Heart left ventricle (tissue), 16 donors: ENCODE data around the gene CCSER2. TPM values are rescaled to one million over a fixed set of nuclear protein-coding genes. Genes with fewer than 3 reads are reported as not detected.

Experiments
- ATAC-seq, 4 donors: fragments of 200-7000 bp; cut with Tn5 transposase; one replicate each; pipeline ENCODE4 v1.9.1; 2020 to 2022; ENCODE audit warnings: moderate library complexity in 4 of 4, mild to moderate bottlenecking in 3 of 4, moderate number of reproducible peaks in 1 of 4
- DNase-seq, 5 donors: peaks; one replicate each; pipeline ENCODE4 v3.0.0-alpha.2; 2020
- H3K27ac ChIP-seq, 12 donors: fragments of 200-600 bp; sonication (generic) in 4 of 12; one replicate each; pipeline versions ENCODE4 v1.5.0 to v1.8.0; 2016 to 2022; ENCODE audit warnings: mild to moderate bottlenecking in 2 of 12
- H3K27me3 ChIP-seq, 9 donors: fragments of 200-600 bp; sonication (generic) in 2 of 9; one replicate each; pipeline versions ENCODE4 v1.5.1 to v1.8.0; 2016 to 2022; ENCODE audit warnings: mild to moderate bottlenecking in 3 of 9
- H3K36me3 ChIP-seq, 9 donors: fragments of 200-600 bp; sonication (generic) in 2 of 9; one replicate each; pipeline versions ENCODE4 v1.5.0 to v1.8.0; 2018 to 2022; ENCODE audit warnings: mild to moderate bottlenecking in 2 of 9
- H3K4me1 ChIP-seq, 12 donors: fragments of 200-600 bp; sonication (generic) in 4 of 12; one replicate each; pipeline versions ENCODE4 v1.5.0 to v1.8.0; 2016 to 2022; ENCODE audit warnings: mild to moderate bottlenecking in 3 of 12
- H3K4me3 ChIP-seq, 12 donors: fragments of 200-600 bp; sonication (generic) in 4 of 12; one replicate each; pipeline versions ENCODE4 v1.5.0 to v1.8.0; 2017 to 2022; ENCODE audit warnings: mild to moderate bottlenecking in 9 of 12, moderate library complexity in 4 of 12
- H3K9me3 ChIP-seq, 12 donors: fragments of 200-600 bp; sonication (generic) in 4 of 12; one replicate each; pipeline versions ENCODE4 v1.5.0 to v1.8.0; 2016 to 2022; ENCODE audit warnings: mild to moderate bottlenecking in 1 of 12
- CTCF ChIP-seq, 12 donors: fragments of 200-600 bp; sonication (generic) in 4 of 12; IDR thresholded peaks; one replicate each; pipeline versions ENCODE4 v1.5.0 to v1.8.0; 2018 to 2022; ENCODE audit warnings: antibody characterized with exemption in 12 of 12, mild to moderate bottlenecking in 5 of 12
- POLR2A ChIP-seq, 2 donors: fragments of 450-650 bp; IDR thresholded peaks; one replicate each; pipeline ENCODE4 v1.6.1; 2017; ENCODE audit warnings: antibody characterized with exemption in 2 of 2, mild to moderate bottlenecking in 2 of 2, moderate library complexity in 2 of 2
- WGBS, 4 donors: extraction: QIAGEN DNeasy Blood & Tissue Kit in 2 of 4; methylation state at CpG; one replicate each; pipeline versions ENCODE4 v1.1.5 to v1.1.7; 2013 to 2018; 5-methylcytosine and 5-hydroxymethylcytosine counted together
- intact Hi-C, 10 donors: fragments of 100-400 bp; cut with DNase I; formaldehyde crosslinking; loops; one replicate each; pipeline versions ENCODE4 v1.11.1 to v1.14.2; 2022
- polyA plus RNA-seq, 2 donors: library from polyadenylated mRNA; stranded (reverse); fragments of 200-250 nt; gene quantifications; one replicate each; pipeline ENCODE4 v1.2.3, GENCODE V29; 2013
- total RNA-seq, 9 donors: library from RNA; depleted of rRNA in 2 of 9; stranded (reverse); fragments of >200 nt in 2 of 9; fragmentation: NEBNext Ultra II Directional in 3 of 9; extraction: Animal tissue kit (Norgen Biotek cat#: 25700) in 3 of 9; gene quantifications; one replicate each; pipeline versions ENCODE4 v1.1.0 to v1.2.4, GENCODE V29; 2016 to 2023
- donor health status: ischemic (EF 13 %, LVEDD 7.1; RV severe dilation, severe dysfunction).
- donor health status: healthy with polysubstance abuse.
- donor health status: DM: no; HTN: yes; CAD: no.
- donor health status: DM: no; HTN: no; CAD: no.
- donor health status: ischemic (EF 25% LVEDD 6.9; RV normal size, moderate dysfunction).
- donor health status: ischemic (EF 25% LVEDD 5.7; RV mildly dilated, moderate dysfunction).
- donor health status: healthy.
- donor health status: DM: yes; HTN: yes; CAD: no.
- donor health status: ischemic (EF 35%, LVEDD 5.7; RV mildly dilated, moderate dysfunction).
- donor health status: nonischemic (EF 11% LVEDD 7.7; RV severe dilation, severe dysfunction).
- donor health status: DM: yes; HTN: yes; CAD: no.
- donor health status: PGD.
- donor health status: ischemic (EF 29% LVEDD 5.4; RV normal size, mild dysfunction).
- donor health status: nonischemic (EF 23%, LVEDD 6.1; RV moderate dilation, normal function).

The CCSER2 gene
- total and polyA plus RNA-seq, 11 donors = 32.4 to 244 (median 159) TPM

GRCh38 chr10:84334811-84335210 is 6.4 kb downstream of the CCSER2 start:
- TF ChIP-seq POLR2A (IDR thresholded peaks at IDR 0.05) (no peak), CTCF (IDR thresholded peaks at IDR 0.05) (no peak)
- no peak overlapping the region for H3K4me3 ChIP-seq
- intact Hi-C loops = loop anchor here in 3 of 10 donors (5.0 kb wide), 3 partner anchors 68 to 183 kb away; no protein-coding TSS in a partner anchor
- 31 to 63% (median 49%) methylated on average over 2 of the region's 2 CpGs for WGBS, 4 donors
- no peaks in the 10 kb centered on the region for H3K36me3 ChIP-seq
- no peaks in the 10 kb centered on the region for H3K9me3 ChIP-seq
- peak in 1 of 5 donors; percentile 36 for DNase-seq
- H3K4me1 ChIP-seq = peaks cover 0 to 87% (median 46%) of the 10 kb centered on the region in 12 donors
- peak overlapping the region in 1 of 12 donors; percentile 9 for H3K27ac ChIP-seq
- peak in 3 of 4 donors; percentile 54 to 77 (median 60) for ATAC-seq
- no peaks in the 10 kb centered on the region for H3K27me3 ChIP-seq

- intact Hi-C loops = loop anchor here in 1 of 10 donors (5.0 kb wide), 1 partner anchor 183 kb away; no protein-coding TSS in a partner anchor
- Histone ChIP-seq H3K4me3 (no peak overlapping the region), H3K36me3 (no peaks in the 10 kb centered on the region), H3K4me1 (peaks cover 0 to 86% (median 40%) of the 10 kb centered on the region in 12 donors), H3K9me3 (no peaks in the 10 kb centered on the region), H3K27ac (no peak overlapping the region), H3K27me3 (no peaks in the 10 kb centered on the region)
- no peak for DNase-seq
- peak in 3 of 4 donors; percentile 32 to 70 (median 57) for ATAC-seq
- TF ChIP-seq POLR2A (IDR thresholded peaks at IDR 0.05) = no peak
- no peak for TF ChIP-seq CTCF (IDR thresholded peaks at IDR 0.05)
- 60 to 73% (median 65%) methylated on average over 3 of the region's 3 CpGs for WGBS, 4 donors
Measured at GRCh38 chr10:84335516-84335915, 7.1 kb downstream of the CCSER2 start.

GRCh38 chr10:84336406-84337090 is 8.2 kb downstream of the CCSER2 start:
- Histone ChIP-seq H3K4me1 (peaks cover 0 to 80% (median 38%) of the 10 kb centered on the region in 12 donors), H3K36me3 (no peaks in the 10 kb centered on the region), H3K4me3 (no peak overlapping the region), H3K27me3 (no peaks in the 10 kb centered on the region), H3K27ac (no peak overlapping the region), H3K9me3 (no peaks in the 10 kb centered on the region)
- 93 to 96% (median 95%) methylated on average over 5 of the region's 5 CpGs for WGBS, 4 donors
- TF ChIP-seq CTCF (IDR thresholded peaks at IDR 0.05) (no peak), POLR2A (IDR thresholded peaks at IDR 0.05) (no peak)
- intact Hi-C loops = loop anchor here in 1 of 10 donors (5.0 kb wide), 1 partner anchor 184 kb away; no protein-coding TSS in a partner anchor
- ATAC-seq (no peak), DNase-seq (no peak)

GRCh38 chr10:84337199-84337598 is 8.8 kb downstream of the CCSER2 start:
- no peaks in the 10 kb centered on the region for H3K36me3 ChIP-seq
- H3K4me3 ChIP-seq = no peak overlapping the region
- no peak for ATAC-seq
- peaks cover 0 to 80% (median 41%) of the 10 kb centered on the region in 12 donors for H3K4me1 ChIP-seq
- no peak for TF ChIP-seq POLR2A (IDR thresholded peaks at IDR 0.05)
- TF ChIP-seq CTCF (IDR thresholded peaks at IDR 0.05) = no peak
- H3K9me3 ChIP-seq = no peaks in the 10 kb centered on the region
- H3K27ac ChIP-seq = no peak overlapping the region
- intact Hi-C loops = loop anchor here in 1 of 10 donors (5.0 kb wide), 1 partner anchor 185 kb away; no protein-coding TSS in a partner anchor
- no peak for DNase-seq
- H3K27me3 ChIP-seq = no peaks in the 10 kb centered on the region
- WGBS, 4 donors = 92 to 96% (median 95%) methylated on average over 3 of the region's 3 CpGs
